Mucosa of descending colon (tissue), 3 donors: ENCODE data around the gene SCT. TPM values are rescaled to one million over a fixed set of nuclear protein-coding genes. Genes with fewer than 3 reads are reported as not detected.

Experiments used
- ATAC-seq: fragments of 200-7000 bp; cut with Tn5 transposase; one replicate; pipeline ENCODE4 v1.9.1; 2020; ENCODE audit warnings: mild to moderate bottlenecking, moderate library complexity
- DNase-seq, 3 donors: peaks; one replicate each; pipeline ENCODE4 v3.0.0-alpha.2; 2020
- H3K36me3 ChIP-seq: fragments of 200-600 bp; one replicate; pipeline ENCODE4 v1.8.0; 2021; ENCODE audit warnings: low read depth, mild to moderate bottlenecking
- H3K4me1 ChIP-seq: fragments of 200-600 bp; one replicate; pipeline ENCODE4 v1.8.0; 2021; ENCODE audit warnings: low read depth, mild to moderate bottlenecking
- H3K4me3 ChIP-seq: fragments of 200-600 bp; one replicate; pipeline ENCODE4 v1.8.0; 2021; ENCODE audit warnings: mild to moderate bottlenecking
- H3K9me3 ChIP-seq: fragments of 200-600 bp; one replicate; pipeline ENCODE4 v1.8.0; 2021; ENCODE audit warnings: mild to moderate bottlenecking
- intact Hi-C, 2 donors: fragments of 100-400 bp; cut with DNase I in 1 of 2; cut with micrococcal nuclease in 1 of 2; formaldehyde crosslinking; loops; one replicate each; pipeline versions ENCODE4 v1.11.0 to v1.11.1; 2022; cut with DNase I, micrococcal nuclease
- total RNA-seq, 3 donors: library from RNA; stranded (reverse); fragmentation: NEBNext Ultra II Directional in 2 of 3; extraction: Animal tissue kit (Norgen Biotek cat#: 25700) in 2 of 3; gene quantifications; one replicate each; pipeline versions ENCODE4 v1.2.1 to v1.2.4, GENCODE V29; 2021 to 2023
- TF ChIP-seq, protein P1 (sequence below): fragments of 200-600 bp; IDR thresholded peaks from one replicate; pipeline ENCODE4 v1.8.0; 2022; ENCODE audit warnings: antibody characterized with exemption, mild to moderate bottlenecking
- donor health status: DM: no; HTN: no; CAD: no; lungs with moderate emphysema.
- donor health status: DM: no; HTN: no; CAD: no.
- donor health status: DM: no; HTN: yes; CAD: no.

The SCT gene
- total RNA-seq, 3 donors from 2014 or later, result 1.0 TPM; not detected in 1

- intact Hi-C loops, result no loop called here
- DNase-seq (peak in 2 of 3 donors; percentile 19 to 45), ATAC-seq (no peak)
- Histone ChIP-seq H3K36me3 (peaks cover 23% of the 10 kb centered on the region), H3K9me3 (no peaks in the 10 kb centered on the region), H3K4me1 (peaks cover 2% of the 10 kb centered on the region), H3K4me3 (no peak overlapping the region)
- TF ChIP-seq, protein P1, sequence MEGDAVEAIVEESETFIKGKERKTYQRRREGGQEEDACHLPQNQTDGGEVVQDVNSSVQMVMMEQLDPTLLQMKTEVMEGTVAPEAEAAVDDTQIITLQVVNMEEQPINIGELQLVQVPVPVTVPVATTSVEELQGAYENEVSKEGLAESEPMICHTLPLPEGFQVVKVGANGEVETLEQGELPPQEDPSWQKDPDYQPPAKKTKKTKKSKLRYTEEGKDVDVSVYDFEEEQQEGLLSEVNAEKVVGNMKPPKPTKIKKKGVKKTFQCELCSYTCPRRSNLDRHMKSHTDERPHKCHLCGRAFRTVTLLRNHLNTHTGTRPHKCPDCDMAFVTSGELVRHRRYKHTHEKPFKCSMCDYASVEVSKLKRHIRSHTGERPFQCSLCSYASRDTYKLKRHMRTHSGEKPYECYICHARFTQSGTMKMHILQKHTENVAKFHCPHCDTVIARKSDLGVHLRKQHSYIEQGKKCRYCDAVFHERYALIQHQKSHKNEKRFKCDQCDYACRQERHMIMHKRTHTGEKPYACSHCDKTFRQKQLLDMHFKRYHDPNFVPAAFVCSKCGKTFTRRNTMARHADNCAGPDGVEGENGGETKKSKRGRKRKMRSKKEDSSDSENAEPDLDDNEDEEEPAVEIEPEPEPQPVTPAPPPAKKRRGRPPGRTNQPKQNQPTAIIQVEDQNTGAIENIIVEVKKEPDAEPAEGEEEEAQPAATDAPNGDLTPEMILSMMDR, result no peak
Measured at GRCh38 chr11:607020-607780, 19.8 kb downstream of the SCT start.

GRCh38 chr11:606245-606644 is 20.7 kb downstream of the SCT start:
- Histone ChIP-seq H3K36me3 (peaks cover 19% of the 10 kb centered on the region), H3K9me3 (no peaks in the 10 kb centered on the region), H3K4me3 (no peak overlapping the region), H3K4me1 (no peaks in the 10 kb centered on the region)
- TF ChIP-seq, protein P1, result no peak
- peak in 2 of 3 donors; percentile 40 to 61 for DNase-seq
- intact Hi-C loops, result no loop called here
- ATAC-seq, result peak; percentile 22

DNA sequence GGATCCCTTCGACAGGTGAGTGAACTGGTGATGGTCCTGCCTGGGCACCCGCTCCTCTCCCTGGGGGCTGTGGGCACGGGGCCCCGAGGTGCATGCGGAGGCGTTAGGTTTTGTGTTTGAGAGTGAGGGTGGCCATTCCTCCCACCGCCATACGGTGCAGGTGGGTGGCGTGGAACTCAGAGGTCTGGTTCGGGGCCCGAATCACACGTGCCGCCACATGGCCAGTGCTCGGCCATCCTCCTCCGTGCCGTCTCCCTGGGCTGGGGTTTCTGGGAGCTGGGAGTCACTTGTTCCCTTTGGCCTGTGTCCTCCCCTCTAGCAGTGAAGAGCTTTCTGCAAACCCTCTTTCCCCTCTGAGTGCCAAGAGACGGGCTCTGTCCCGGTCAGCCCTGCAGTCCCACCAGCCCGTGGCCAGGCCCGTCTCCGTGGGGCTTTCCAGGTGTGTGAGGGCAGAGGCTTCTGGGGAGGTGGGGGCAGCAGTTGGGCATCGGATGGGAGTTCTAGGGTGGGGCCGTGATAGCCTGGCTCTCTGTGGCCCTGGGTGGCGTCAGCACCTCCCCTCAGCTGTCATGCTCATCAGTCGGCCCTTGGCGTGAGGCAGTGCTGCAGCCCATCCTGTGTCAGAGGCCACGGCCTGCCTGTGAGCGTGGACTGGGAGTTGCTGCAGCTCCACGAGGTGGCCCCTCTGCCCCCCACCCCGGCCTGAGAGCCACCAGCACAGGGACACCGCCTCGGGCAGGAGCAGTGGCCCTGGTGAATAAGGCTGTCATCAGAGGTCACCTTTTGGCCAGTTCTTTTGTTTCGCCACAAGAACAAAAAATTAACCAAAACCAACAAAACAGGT is 21.5 kb downstream of the SCT start:
- TF ChIP-seq, protein P1, result no peak
- no peaks in the 10 kb centered on the region for H3K4me1 ChIP-seq
- peaks cover 19% of the 10 kb centered on the region for H3K36me3 ChIP-seq
- H3K9me3 ChIP-seq, result no peaks in the 10 kb centered on the region
- intact Hi-C loops, result no loop called here
- no peak overlapping the region for H3K4me3 ChIP-seq
- peak in 2 of 3 donors; percentile 16 to 48 for DNase-seq
- no peak for ATAC-seq

DNA sequence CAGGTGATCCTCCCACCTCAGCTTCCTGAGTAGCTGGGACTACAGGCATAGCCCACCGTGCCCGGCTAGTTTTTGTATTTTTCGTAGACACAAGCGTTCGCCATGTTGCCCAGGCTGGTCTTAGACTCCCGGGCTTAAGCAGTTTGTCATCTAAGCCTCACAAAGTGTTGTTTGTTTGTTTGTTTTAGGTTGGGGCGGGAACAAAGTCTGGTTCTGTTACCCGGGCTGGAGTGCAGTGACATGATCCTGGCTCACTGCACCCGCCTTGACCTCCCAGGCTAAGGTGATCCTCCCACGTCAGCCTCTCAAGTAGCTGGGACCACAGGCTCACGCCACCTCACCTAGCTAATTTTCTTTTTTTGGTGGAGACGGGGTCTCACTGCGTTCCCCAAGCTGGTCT is 23.8 kb downstream of the SCT start:
- H3K9me3 ChIP-seq, result no peaks in the 10 kb centered on the region
- no peak overlapping the region for H3K4me3 ChIP-seq
- H3K36me3 ChIP-seq, result peaks cover 19% of the 10 kb centered on the region
- intact Hi-C loops, result no loop called here
- TF ChIP-seq, protein P1, result no peak
- DNase-seq (no peak), ATAC-seq (no peak)
- H3K4me1 ChIP-seq, result no peaks in the 10 kb centered on the region

- Histone ChIP-seq H3K9me3 (no peaks in the 10 kb centered on the region), H3K36me3 (peaks cover 19% of the 10 kb centered on the region), H3K4me1 (no peaks in the 10 kb centered on the region), H3K4me3 (no peak overlapping the region)
- ATAC-seq (no peak), DNase-seq (peak in 1 of 3 donors; percentile 19)
- intact Hi-C loops, result no loop called here
- TF ChIP-seq, protein P1, result no peak
Measured at GRCh38 chr11:601573-602245, 25.3 kb downstream of the SCT start.
